Measurements from ENCODE around the gene NDST4. TPM values are rescaled to one million over a fixed set of nuclear protein-coding genes. Genes with fewer than 3 reads are reported as not detected.

NDST4 gene
- total RNA-seq: not detected in 2 replicates

GRCh38 chr4:115113506-115114106 is at the start of gene NDST4:
NDST4 (minus strand) TSS chr4:115113620; CDS start chr4:115077036, 36,584 bp downstream.

